HFFc6 (cell line): Measurements from ENCODE around the gene SCN7A. TPM values are rescaled to one million over a fixed set of nuclear protein-coding genes. Genes with fewer than 3 reads are reported as not detected.
"Not testable (repeated sequence)": the region's sequence is repeated elsewhere in the genome, so short reads cannot be mapped to it uniquely, and the experiment has no call there.

Experiments used
- DNase-seq: peaks from one replicate; pipeline ENCODE4 v3.0.0-alpha.2; 2018
- H3K27ac Mint-ChIP-seq: 2 replicates; pipeline ENCODE4 v1.8.0; 2020; ENCODE audit warnings: mild to moderate bottlenecking, mixed read lengths
- H3K27me3 Mint-ChIP-seq: 2 replicates; pipeline ENCODE4 v1.8.0; 2021; ENCODE audit warnings: mild to moderate bottlenecking, moderate library complexity, mixed read lengths; ENCODE audit not compliant: insufficient read depth
- H3K36me3 Mint-ChIP-seq: 2 replicates; pipeline ENCODE4 v1.8.0; 2021; ENCODE audit warnings: low read depth, mixed read lengths
- H3K4me1 Mint-ChIP-seq: 2 replicates; pipeline ENCODE4 v1.8.0; 2020; ENCODE audit warnings: low read depth, mixed read lengths
- H3K4me3 Mint-ChIP-seq: 2 replicates; pipeline ENCODE4 v1.8.0; 2020; ENCODE audit warnings: mild to moderate bottlenecking, moderate library complexity, mixed read lengths
- H3K9me3 Mint-ChIP-seq: 2 replicates; pipeline ENCODE4 v1.8.0; 2020; ENCODE audit warnings: mild to moderate bottlenecking, mixed read lengths
- total RNA-seq, 6 experiments: library from RNA; stranded (reverse); fragmentation: NEBNext Ultra II Directional; extraction: Animal tissue kit (Norgen Biotek cat#: 25700); gene quantifications; 2 replicates in 1 of 6; 3 replicates in 5 of 6; pipeline ENCODE4 v1.2.3, GENCODE V29; 2021
- TF ChIP-seq, protein P1 (sequence below): fragments of 200-600 bp; sonication (generic); IDR thresholded peaks from 2 replicates; pipeline ENCODE4 v1.5.0; 2021; ENCODE audit warnings: antibody characterized with exemption, mild to moderate bottlenecking

The SCN7A gene
- total RNA-seq, 6 experiments from 2014 or later = 0.02 to 0.05 TPM; not detected in 4

DNA sequence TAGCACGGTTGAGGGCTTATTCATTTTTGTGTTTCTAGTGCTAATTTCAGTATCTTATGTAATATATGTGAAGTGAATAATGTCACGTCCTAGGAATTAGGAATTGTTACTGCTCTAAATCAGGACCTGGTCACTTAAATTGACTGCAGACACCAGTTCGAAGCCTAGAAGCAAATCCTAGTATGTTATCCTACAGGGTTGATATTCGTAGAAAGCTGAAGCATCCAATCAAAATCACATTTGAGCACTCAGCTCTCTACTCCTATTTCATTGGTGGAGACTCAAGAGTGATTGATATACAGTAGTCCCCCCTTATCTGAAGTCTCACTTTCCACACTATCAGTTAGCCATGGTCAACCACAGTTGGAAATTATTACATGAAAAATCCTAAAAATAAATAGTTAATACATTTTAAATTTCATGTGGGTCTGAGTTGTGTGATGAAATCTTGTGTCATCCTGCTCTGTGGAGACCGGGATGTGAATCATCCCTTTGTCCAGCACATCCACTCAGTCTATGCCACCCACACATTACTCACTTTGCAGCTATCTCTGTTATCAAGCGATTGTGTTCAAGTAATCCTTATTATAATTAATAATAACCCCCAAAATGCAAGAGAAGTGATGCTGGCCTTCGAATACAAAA, 83.1 kb downstream of the SCN7A start:
- H3K4me1 Mint-ChIP-seq = peaks cover 58% of the 10 kb centered on the region
- peak overlapping the region; percentile 94 for H3K27ac Mint-ChIP-seq

DNA sequence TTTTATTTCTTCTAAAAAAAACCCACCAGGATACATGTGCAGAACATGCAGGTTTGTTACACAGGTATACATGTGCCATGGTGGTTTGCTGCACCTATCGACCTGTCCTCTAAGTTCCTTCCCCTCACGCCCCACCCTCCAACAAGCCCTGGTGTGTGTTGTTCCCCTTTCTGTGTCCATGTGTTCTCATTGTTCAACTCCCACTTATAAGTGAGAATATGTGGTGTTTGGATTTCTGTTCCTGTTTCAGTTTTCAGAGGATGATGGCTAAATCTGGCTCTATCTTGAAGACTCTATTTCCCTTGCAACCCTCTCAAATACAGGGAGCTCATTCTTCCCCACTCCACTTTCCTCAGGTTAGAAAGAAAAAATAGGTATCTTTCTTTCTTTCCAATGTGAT, 86.3 kb downstream of the SCN7A start:
- H3K27me3 Mint-ChIP-seq, H3K9me3 Mint-ChIP-seq, H3K27ac Mint-ChIP-seq, H3K36me3 Mint-ChIP-seq, H3K4me3 Mint-ChIP-seq, DNase-seq: not testable (repeated sequence)
- H3K4me1 Mint-ChIP-seq = peaks cover 56% of the 10 kb centered on the region

More for the DNA sequence above, 83.1 kb downstream of the SCN7A start:
- peak; percentile 88 for DNase-seq
- TF ChIP-seq, protein P1, sequence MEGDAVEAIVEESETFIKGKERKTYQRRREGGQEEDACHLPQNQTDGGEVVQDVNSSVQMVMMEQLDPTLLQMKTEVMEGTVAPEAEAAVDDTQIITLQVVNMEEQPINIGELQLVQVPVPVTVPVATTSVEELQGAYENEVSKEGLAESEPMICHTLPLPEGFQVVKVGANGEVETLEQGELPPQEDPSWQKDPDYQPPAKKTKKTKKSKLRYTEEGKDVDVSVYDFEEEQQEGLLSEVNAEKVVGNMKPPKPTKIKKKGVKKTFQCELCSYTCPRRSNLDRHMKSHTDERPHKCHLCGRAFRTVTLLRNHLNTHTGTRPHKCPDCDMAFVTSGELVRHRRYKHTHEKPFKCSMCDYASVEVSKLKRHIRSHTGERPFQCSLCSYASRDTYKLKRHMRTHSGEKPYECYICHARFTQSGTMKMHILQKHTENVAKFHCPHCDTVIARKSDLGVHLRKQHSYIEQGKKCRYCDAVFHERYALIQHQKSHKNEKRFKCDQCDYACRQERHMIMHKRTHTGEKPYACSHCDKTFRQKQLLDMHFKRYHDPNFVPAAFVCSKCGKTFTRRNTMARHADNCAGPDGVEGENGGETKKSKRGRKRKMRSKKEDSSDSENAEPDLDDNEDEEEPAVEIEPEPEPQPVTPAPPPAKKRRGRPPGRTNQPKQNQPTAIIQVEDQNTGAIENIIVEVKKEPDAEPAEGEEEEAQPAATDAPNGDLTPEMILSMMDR = no peak
- H3K27me3 Mint-ChIP-seq = no peaks in the 10 kb centered on the region
- peak overlapping the region; percentile 77 for H3K4me3 Mint-ChIP-seq
- no peaks in the 10 kb centered on the region for H3K36me3 Mint-ChIP-seq
- H3K9me3 Mint-ChIP-seq = no peaks in the 10 kb centered on the region

GRCh38 chr2:166406374-166406773, 87.7 kb downstream of the SCN7A start:
- Mint-ChIP-seq H3K9me3 (no peaks in the 10 kb centered on the region), H3K4me1 (peaks cover 42% of the 10 kb centered on the region), H3K36me3 (no peaks in the 10 kb centered on the region), H3K4me3 (no peak overlapping the region), H3K27me3 (no peaks in the 10 kb centered on the region), H3K27ac (no peak overlapping the region)
- no peak for DNase-seq
- TF ChIP-seq, protein P1 = no peak

- Mint-ChIP-seq H3K27ac (no peak overlapping the region), H3K4me1 (peaks cover 34% of the 10 kb centered on the region), H3K9me3 (no peaks in the 10 kb centered on the region), H3K4me3 (no peak overlapping the region), H3K36me3 (no peaks in the 10 kb centered on the region), H3K27me3 (no peaks in the 10 kb centered on the region)
- TF ChIP-seq, protein P1 = no peak
- no peak for DNase-seq
Measured at GRCh38 chr2:166405569-166405926, 88.5 kb downstream of the SCN7A start.

- Mint-ChIP-seq H3K36me3 (no peaks in the 10 kb centered on the region), H3K27ac (no peak overlapping the region), H3K4me1 (peaks cover 29% of the 10 kb centered on the region), H3K27me3 (no peaks in the 10 kb centered on the region), H3K4me3 (no peak overlapping the region), H3K9me3 (no peaks in the 10 kb centered on the region)
- DNase-seq = no peak
- TF ChIP-seq, protein P1 = no peak
Measured at GRCh38 chr2:166404831-166405568, 89.0 kb downstream of the SCN7A start.

- no peaks in the 10 kb centered on the region for H3K9me3 Mint-ChIP-seq
- H3K36me3 Mint-ChIP-seq = no peaks in the 10 kb centered on the region
- DNase-seq = no peak
- TF ChIP-seq, protein P1 = no peak
- no peaks in the 10 kb centered on the region; the same call in none of the 2 replicates for H3K27me3 Mint-ChIP-seq
- no peaks in the 10 kb centered on the region for H3K4me1 Mint-ChIP-seq
- H3K27ac Mint-ChIP-seq = no peak overlapping the region
- H3K4me3 Mint-ChIP-seq = no peak overlapping the region
Measured at GRCh38 chr2:166394245-166394644, 99.8 kb downstream of the SCN7A start.
